ENCODE results near the gene GRIN2C.

GRCh38 chr17:74816905-74817620, 42.6 kb downstream of the GRIN2C start:
- TF ChIP-seq, protein P1, sequence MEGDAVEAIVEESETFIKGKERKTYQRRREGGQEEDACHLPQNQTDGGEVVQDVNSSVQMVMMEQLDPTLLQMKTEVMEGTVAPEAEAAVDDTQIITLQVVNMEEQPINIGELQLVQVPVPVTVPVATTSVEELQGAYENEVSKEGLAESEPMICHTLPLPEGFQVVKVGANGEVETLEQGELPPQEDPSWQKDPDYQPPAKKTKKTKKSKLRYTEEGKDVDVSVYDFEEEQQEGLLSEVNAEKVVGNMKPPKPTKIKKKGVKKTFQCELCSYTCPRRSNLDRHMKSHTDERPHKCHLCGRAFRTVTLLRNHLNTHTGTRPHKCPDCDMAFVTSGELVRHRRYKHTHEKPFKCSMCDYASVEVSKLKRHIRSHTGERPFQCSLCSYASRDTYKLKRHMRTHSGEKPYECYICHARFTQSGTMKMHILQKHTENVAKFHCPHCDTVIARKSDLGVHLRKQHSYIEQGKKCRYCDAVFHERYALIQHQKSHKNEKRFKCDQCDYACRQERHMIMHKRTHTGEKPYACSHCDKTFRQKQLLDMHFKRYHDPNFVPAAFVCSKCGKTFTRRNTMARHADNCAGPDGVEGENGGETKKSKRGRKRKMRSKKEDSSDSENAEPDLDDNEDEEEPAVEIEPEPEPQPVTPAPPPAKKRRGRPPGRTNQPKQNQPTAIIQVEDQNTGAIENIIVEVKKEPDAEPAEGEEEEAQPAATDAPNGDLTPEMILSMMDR (IDR thresholded peaks at IDR 0.05): no peak
- no peak for TF ChIP-seq EZH2 (IDR thresholded peaks at IDR 0.05; ENCODE audit: borderline replicate concordance, insufficient read depth, low read depth, low read length, poor library complexity, severe bottlenecking)
